ENCODE measurements around the gene ZNF541. TPM values are rescaled to one million over a fixed set of nuclear protein-coding genes. Genes with fewer than 3 reads are reported as not detected.

ZNF541 gene
- polyA plus RNA-seq, 1 donor from 2014 or later = not detected

DNA sequence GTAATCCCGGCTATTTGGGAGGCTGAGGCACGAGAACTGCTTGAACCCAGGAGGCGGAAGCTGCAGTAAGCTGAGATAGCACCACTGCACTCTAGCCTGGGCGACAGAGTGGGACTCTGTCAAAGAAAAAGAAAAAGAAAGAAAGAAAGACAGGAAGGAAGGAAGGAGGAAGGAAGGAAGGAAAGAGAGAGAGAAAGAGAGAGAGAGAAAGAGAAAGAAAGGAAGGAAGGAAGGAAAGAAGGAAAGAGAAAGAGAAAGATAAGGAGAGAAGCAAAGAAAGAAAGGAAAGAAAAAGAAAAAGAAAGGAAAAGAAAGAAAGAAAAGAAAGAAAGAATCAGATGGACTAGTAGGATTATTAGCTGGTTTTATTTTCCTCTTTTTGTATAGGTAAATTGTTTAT, 22.8 kb downstream of the ZNF541 start:
- H3K79me2 ChIP-seq (replicated peaks; ENCODE audit: insufficient read depth, low read length) = no peaks in the 10 kb centered on the region
- H3K4me2 ChIP-seq (ENCODE audit: low read length) = no peak overlapping the region
- H3K27ac ChIP-seq (ENCODE audit: low read length) = no peak overlapping the region
- no peak overlapping the region for H3K9ac ChIP-seq (ENCODE audit: low read length)
- H3K9me2 ChIP-seq (ENCODE audit: insufficient read depth, low read length) = no peaks in the 10 kb centered on the region
- TF ChIP-seq EP300 (conservative IDR thresholded peaks at IDR 0.05; ENCODE audit: poor library complexity, severe bottlenecking) (no peak), POLR2AphosphoS5 (IDR thresholded peaks at IDR 0.05) (no peak), RAD21 (conservative IDR thresholded peaks at IDR 0.05) (no peak), EZH2 (IDR thresholded peaks at IDR 0.05; ENCODE audit: borderline replicate concordance, insufficient read depth, low read length, poor library complexity, severe bottlenecking) (no peak), SMC3 (conservative IDR thresholded peaks at IDR 0.05; ENCODE audit: poor library complexity) (no peak), MXI1 (conservative IDR thresholded peaks at IDR 0.05; ENCODE audit: poor library complexity, severe bottlenecking) (no peak)
- TF ChIP-seq, protein P1, sequence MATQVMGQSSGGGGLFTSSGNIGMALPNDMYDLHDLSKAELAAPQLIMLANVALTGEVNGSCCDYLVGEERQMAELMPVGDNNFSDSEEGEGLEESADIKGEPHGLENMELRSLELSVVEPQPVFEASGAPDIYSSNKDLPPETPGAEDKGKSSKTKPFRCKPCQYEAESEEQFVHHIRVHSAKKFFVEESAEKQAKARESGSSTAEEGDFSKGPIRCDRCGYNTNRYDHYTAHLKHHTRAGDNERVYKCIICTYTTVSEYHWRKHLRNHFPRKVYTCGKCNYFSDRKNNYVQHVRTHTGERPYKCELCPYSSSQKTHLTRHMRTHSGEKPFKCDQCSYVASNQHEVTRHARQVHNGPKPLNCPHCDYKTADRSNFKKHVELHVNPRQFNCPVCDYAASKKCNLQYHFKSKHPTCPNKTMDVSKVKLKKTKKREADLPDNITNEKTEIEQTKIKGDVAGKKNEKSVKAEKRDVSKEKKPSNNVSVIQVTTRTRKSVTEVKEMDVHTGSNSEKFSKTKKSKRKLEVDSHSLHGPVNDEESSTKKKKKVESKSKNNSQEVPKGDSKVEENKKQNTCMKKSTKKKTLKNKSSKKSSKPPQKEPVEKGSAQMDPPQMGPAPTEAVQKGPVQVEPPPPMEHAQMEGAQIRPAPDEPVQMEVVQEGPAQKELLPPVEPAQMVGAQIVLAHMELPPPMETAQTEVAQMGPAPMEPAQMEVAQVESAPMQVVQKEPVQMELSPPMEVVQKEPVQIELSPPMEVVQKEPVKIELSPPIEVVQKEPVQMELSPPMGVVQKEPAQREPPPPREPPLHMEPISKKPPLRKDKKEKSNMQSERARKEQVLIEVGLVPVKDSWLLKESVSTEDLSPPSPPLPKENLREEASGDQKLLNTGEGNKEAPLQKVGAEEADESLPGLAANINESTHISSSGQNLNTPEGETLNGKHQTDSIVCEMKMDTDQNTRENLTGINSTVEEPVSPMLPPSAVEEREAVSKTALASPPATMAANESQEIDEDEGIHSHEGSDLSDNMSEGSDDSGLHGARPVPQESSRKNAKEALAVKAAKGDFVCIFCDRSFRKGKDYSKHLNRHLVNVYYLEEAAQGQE (IDR thresholded peaks at IDR 0.05; ENCODE audit: borderline replicate concordance) = no peak
- TF ChIP-seq, protein P2, sequence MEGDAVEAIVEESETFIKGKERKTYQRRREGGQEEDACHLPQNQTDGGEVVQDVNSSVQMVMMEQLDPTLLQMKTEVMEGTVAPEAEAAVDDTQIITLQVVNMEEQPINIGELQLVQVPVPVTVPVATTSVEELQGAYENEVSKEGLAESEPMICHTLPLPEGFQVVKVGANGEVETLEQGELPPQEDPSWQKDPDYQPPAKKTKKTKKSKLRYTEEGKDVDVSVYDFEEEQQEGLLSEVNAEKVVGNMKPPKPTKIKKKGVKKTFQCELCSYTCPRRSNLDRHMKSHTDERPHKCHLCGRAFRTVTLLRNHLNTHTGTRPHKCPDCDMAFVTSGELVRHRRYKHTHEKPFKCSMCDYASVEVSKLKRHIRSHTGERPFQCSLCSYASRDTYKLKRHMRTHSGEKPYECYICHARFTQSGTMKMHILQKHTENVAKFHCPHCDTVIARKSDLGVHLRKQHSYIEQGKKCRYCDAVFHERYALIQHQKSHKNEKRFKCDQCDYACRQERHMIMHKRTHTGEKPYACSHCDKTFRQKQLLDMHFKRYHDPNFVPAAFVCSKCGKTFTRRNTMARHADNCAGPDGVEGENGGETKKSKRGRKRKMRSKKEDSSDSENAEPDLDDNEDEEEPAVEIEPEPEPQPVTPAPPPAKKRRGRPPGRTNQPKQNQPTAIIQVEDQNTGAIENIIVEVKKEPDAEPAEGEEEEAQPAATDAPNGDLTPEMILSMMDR (IDR thresholded peaks at IDR 0.05; ENCODE audit: poor library complexity, severe bottlenecking) = no peak
- no peak overlapping the region for H2AFZ ChIP-seq (ENCODE audit: low read depth, low read length)
- no peaks in the 10 kb centered on the region for H4K20me1 ChIP-seq (ENCODE audit: insufficient read depth)
- no peaks in the 10 kb centered on the region for H3K9me3 ChIP-seq (ENCODE audit: low read length)
- H3K4me3 ChIP-seq (ENCODE audit: low read length) = no peak overlapping the region
- no peaks in the 10 kb centered on the region for H3K27me3 ChIP-seq (ENCODE audit: insufficient read depth, low read depth, low read length)
- H3F3A ChIP-seq (ENCODE audit: insufficient read depth, low read length, poor library complexity, severe bottlenecking) = no peaks in the 10 kb centered on the region
- H3K36me3 ChIP-seq (ENCODE audit: insufficient read depth, low read length) = no peaks in the 10 kb centered on the region

GRCh38 chr19:47549261-47549862, 23.6 kb downstream of the ZNF541 start:
- H3K9me2 ChIP-seq (ENCODE audit: insufficient read depth, low read length) = no peaks in the 10 kb centered on the region
- H3K4me3 ChIP-seq (ENCODE audit: low read length) = no peak overlapping the region
- H3K9ac ChIP-seq (ENCODE audit: low read length) = no peak overlapping the region
- no peak overlapping the region for H2AFZ ChIP-seq (ENCODE audit: low read depth, low read length)
- no peaks in the 10 kb centered on the region for H3K27me3 ChIP-seq (ENCODE audit: insufficient read depth, low read depth, low read length)
- H3F3A ChIP-seq (ENCODE audit: insufficient read depth, low read length, poor library complexity, severe bottlenecking) = no peaks in the 10 kb centered on the region
- no peaks in the 10 kb centered on the region for H4K20me1 ChIP-seq (ENCODE audit: insufficient read depth)
- H3K36me3 ChIP-seq (ENCODE audit: insufficient read depth, low read length) = no peaks in the 10 kb centered on the region
- H3K79me2 ChIP-seq (replicated peaks; ENCODE audit: insufficient read depth, low read length) = no peaks in the 10 kb centered on the region
- H3K27ac ChIP-seq (ENCODE audit: low read length) = no peak overlapping the region
- H3K9me3 ChIP-seq (ENCODE audit: low read length) = no peaks in the 10 kb centered on the region
- TF ChIP-seq EP300 (conservative IDR thresholded peaks at IDR 0.05; ENCODE audit: poor library complexity, severe bottlenecking) (no peak), MXI1 (conservative IDR thresholded peaks at IDR 0.05; ENCODE audit: poor library complexity, severe bottlenecking) (no peak), TAF1 (IDR thresholded peaks at IDR 0.05; ENCODE audit: low read depth) (no peak), RAD21 (conservative IDR thresholded peaks at IDR 0.05) (no peak), EZH2 (IDR thresholded peaks at IDR 0.05; ENCODE audit: borderline replicate concordance, insufficient read depth, low read length, poor library complexity, severe bottlenecking) (no peak), POLR2AphosphoS5 (IDR thresholded peaks at IDR 0.05) (no peak)
- TF ChIP-seq, protein P2 (IDR thresholded peaks at IDR 0.05; ENCODE audit: poor library complexity, severe bottlenecking) = no peak
- TF ChIP-seq, protein P1 (IDR thresholded peaks at IDR 0.05; ENCODE audit: borderline replicate concordance) = no peak
- H3K4me2 ChIP-seq (ENCODE audit: low read length) = no peak overlapping the region

Measured in neural cell (in vitro differentiated cells).